ENCODE results near the gene LYST.

GRCh38 chr1:235737751-235738150 lies 129.0 kb downstream of the LYST start:
- TF ChIP-seq POLR2A (IDR thresholded peaks at IDR 0.05) (no peak), POLR2AphosphoS5 (IDR thresholded peaks at IDR 0.05; ENCODE audit: insufficient read depth in 1 of 2, low read depth in 1 of 2) (no peak)
